Stimulated activated CD4-positive, alpha-beta T cell treated with anti-CD3 and anti-CD28 coated beads, Interleukin-2, amount 100 ng/mL, for 24 hours (primary cell): ENCODE data around the gene GPR33.
"Not testable (repeated sequence)": the region's sequence is repeated elsewhere in the genome, so short reads cannot be mapped to it uniquely, and the experiment has no call there.

Source experiments
- DNase-seq, 2 donors: peaks; one replicate each; pipeline ENCODE4 v3.0.0-alpha.2; 2020

GPR33 gene

GRCh38 chr14:31487886-31488285, at the start of gene GPR33:
GPR33 (minus strand) TSS chr14:31488039; CDS start chr14:31483965, 4,074 bp downstream.
- no peak for DNase-seq

GRCh38 chr14:31536201-31536960, 48.5 kb upstream of the GPR33 start:
- DNase-seq, result no peak

- no peak for DNase-seq
Observed at GRCh38 chr14:31530136-31530535, 42.3 kb upstream of the GPR33 start.

- DNase-seq, result no peak
Observed at GRCh38 chr14:31529053-31529452, 41.2 kb upstream of the GPR33 start.

GRCh38 chr14:31527546-31527945, 39.7 kb upstream of the GPR33 start:
- DNase-seq, result no peak

GRCh38 chr14:31527087-31527486, 39.2 kb upstream of the GPR33 start:
- no peak for DNase-seq

GRCh38 chr14:31510855-31511254, 23.0 kb upstream of the GPR33 start:
- DNase-seq, result no peak

GRCh38 chr14:31510222-31510621, 22.4 kb upstream of the GPR33 start:
- DNase-seq, result no peak

- no peak for DNase-seq
Observed at GRCh38 chr14:31508135-31508534, 20.3 kb upstream of the GPR33 start.

- no peak for DNase-seq
Observed at GRCh38 chr14:31505411-31505810, 17.6 kb upstream of the GPR33 start.

- no peak for DNase-seq
Observed at GRCh38 chr14:31501870-31502269, 14.0 kb upstream of the GPR33 start.

GRCh38 chr14:31492759-31493498, 5.1 kb upstream of the GPR33 start:
- DNase-seq, result no peak

- DNase-seq, result no peak
Observed at GRCh38 chr14:31489691-31490090, 1.9 kb upstream of the GPR33 start.

- no peak for DNase-seq
Observed at GRCh38 chr14:31486764-31487163, 1.1 kb downstream of the GPR33 start.

GRCh38 chr14:31484754-31485153, 3.1 kb downstream of the GPR33 start:
- no peak for DNase-seq

- no peak for DNase-seq
Observed at GRCh38 chr14:31480156-31480555, 7.7 kb downstream of the GPR33 start.

- no peak for DNase-seq
Observed at GRCh38 chr14:31479027-31479426, 8.8 kb downstream of the GPR33 start.

- DNase-seq, result no peak
Observed at GRCh38 chr14:31477248-31477647, 10.6 kb downstream of the GPR33 start.

GRCh38 chr14:31476131-31476866, 11.5 kb downstream of the GPR33 start:
- no peak for DNase-seq

GRCh38 chr14:31466554-31466953, 21.3 kb downstream of the GPR33 start:
- no peak for DNase-seq

GRCh38 chr14:31465111-31465510, 22.7 kb downstream of the GPR33 start:
- DNase-seq, result no peak

GRCh38 chr14:31462450-31462849, 25.4 kb downstream of the GPR33 start:
- not testable (repeated sequence) for DNase-seq

GRCh38 chr14:31461545-31461944, 26.3 kb downstream of the GPR33 start:
- no peak for DNase-seq
